GM03348 (cell line): ENCODE data around the gene GALNT18.

Source experiments
- DNase-seq: peaks from one replicate; pipeline ENCODE4 v3.0.0; 2012; ENCODE audit warnings: low spot score

GALNT18 gene

DNA sequence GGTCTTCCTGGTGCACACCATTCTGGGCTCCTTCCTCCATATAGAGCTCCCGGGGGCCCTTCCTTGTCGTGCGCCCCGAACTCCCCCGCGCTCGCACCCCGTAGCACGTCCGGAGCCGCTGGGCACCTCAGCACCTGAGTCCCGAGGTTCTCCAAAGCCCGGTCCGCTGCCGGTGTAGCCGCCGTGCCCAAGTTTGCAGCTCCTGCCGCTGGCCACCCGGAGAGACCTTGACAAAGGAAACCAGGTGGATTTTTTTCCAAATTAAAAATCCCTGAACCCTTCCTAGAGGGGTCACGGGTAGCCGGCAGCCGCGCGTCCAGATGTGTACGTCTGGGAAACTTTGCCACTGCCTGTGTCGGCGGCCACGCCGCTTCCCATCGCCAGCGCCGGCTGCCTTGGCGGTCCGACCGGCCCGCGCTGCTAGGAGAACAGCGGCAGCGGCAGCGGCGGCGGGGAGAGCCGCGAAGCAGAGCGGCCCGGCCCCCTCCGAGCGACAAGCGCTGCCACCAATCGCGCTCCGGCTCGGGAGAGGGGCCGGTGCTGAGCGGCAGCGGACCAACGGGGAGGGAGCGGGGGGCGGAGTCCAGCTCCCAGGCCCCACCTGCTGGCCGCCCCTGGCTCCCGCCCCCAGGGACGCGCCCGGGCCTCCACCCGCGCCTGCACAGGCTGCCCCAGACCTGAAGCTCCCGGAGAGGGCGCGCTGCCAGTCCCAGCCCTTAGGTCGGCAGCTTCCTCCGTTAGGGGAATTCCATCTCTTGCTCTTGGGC lies at the start of gene GALNT18:
GALNT18 (minus strand) TSS at position 433 of the 767 bp plus-strand sequence.
- peak; percentile 100 for DNase-seq

DNA sequence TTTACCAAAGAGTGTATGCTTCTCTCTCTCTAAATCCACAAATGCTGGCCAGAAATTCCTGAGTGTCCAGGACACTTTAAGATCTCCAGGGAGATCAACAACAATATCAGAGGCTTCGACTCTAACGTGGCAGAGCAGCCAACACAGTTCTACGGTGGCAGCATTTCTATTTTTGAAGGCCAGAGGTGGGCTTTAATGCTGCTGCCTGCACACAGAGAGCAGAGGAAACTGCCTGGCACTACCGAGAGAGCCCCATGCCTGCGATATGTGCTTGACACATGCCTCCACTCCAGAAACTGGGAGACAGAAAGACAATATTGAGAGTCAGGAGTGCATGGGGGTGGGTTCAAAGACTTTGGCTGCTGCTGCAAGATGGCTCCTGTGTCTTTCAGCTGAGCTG lies 48.8 kb upstream of the GALNT18 start:
- no peak for DNase-seq

DNA sequence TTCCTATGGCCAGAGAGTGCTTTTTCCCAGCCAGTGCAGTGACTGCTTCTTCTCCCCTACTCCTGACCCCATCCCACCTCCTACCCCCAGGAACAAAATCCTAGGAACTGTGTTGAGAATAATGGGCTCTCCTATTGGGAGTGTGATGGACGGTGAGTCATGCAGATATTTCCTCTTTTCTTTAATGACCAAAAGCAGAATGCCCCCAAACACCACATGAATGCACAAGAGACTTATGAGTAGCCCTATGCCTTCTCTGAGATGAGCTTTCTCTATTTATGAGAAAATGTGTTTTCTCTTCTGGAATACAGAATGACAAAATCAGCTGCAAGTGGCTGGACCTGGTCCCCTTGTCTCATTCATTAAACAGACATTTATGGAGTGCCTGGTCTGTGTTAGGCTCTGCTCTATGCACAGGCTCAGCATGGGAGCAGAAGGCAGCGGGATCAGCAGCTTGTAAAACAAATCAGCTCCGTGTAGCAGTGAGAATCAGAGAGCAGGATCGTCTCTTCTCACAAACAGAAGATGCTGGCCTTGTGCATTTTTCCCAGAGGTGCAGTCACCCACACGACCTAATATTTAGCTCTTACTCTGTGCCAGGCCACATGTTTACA lies 47.5 kb upstream of the GALNT18 start:
- no peak for DNase-seq

DNA sequence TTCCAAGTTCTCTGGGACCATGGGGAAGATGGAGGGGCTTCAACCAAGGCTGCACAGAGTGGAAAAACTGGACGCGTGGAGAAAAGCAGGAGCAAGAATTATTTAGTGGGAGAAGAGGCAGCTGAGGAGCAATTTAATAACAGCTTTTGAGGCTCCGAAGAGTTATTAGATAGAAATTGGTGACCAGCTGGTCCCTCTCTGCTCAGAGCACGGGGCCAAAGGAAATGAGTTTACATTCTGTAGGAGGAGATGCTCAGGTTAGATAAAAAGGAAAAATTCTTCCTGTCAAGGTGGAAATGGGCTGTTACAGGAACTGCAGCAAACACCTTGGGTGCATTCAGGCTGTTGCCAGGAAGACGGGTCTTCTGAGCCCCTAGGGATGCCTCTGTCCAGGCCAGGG lies 47.0 kb upstream of the GALNT18 start:
- DNase-seq: no peak

DNA sequence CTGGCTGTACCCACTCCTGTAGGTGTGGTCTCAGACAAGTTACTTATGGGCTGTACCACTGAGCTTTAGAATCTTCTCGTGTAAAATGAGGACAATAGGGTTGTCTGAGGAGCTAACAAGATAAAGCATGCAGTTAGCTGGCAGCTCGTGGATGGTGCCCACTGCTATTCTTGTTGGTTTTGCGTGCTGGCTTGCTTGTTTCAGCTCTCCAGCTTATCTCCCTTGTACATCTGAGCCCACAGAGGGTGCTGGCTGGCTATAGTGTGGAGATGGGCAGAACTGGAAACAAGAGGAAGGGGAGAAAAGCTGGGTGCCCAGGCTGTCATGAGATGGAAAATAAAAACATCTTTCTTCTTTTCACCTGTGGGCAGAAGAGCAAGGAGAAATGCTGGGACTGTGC lies 46.5 kb upstream of the GALNT18 start:
- DNase-seq: no peak

DNA sequence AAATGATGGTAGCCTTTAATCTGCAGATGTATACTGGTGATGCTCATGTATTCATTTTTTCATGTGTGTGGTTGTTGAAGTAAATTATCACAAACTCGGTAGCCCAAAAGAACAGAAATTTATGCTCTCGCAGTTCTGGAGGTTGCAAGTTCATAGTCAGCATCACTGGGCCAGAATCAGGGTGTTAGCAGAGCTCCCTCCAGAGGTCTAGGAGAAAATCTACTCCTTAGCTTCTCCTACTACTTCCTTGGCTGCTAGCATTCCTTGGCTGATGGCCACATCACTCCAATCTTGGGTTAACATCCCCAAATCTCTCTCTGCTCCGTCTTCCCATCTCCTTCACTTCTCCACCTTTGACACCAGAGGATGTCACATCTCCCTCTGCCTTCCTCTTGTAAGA lies 45.3 kb upstream of the GALNT18 start:
- no peak for DNase-seq

DNA sequence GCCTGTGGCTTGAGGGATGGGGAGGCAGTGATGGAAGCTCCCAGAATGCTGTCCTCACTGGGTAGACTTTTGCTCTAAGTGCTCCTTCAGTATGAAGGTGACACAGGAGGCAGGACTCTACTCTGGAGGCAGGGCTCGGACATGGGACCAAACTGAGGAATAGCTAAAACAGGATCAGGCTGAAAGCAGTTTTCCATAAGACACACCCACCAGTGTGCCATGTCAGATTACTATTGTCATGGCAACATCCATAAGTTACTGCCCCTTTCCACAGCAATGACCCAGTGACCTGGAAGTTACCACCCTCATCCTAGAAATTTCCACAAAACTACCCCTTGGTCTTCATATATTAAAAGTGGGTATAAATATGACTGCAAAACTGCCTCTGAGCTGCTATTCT lies 43.6 kb upstream of the GALNT18 start:
- DNase-seq: no peak

DNA sequence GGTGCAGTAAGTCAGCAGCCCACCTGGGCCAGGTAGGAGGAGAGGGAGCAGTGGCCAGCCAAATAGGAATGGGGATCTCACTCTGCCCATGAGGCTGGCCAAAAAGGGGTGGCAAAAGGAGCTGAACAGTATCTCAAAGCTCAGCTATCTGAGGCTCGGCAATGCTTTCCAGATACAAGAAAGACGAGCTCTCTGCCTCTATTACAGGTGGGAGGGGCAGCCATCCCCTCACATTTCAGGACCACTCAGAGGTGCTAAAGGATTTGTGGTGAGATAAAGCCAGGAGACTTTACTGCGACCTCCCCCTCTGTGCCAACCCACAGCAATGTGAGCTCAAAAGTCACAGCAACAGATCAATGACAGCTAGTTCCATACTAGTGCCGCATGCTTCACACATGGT lies 42.1 kb upstream of the GALNT18 start:
- DNase-seq: no peak

DNA sequence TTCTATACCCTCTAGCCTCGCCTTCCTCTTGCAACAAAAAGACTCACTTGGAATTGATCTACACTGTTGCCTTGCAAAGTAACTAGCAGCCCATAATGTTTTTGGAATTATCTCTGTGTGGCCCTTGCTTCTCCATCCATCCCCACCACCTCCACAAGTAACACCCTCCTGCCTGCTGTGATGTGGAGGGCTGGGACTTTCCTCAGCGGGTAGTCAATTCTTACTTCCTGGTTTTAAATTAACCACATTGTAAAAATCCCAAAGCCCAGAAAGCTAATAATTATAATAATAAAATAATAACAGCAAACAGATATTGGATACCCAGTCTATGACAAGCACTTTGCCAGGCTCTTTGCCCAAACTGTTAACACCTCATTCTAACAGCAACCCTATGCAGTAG lies 40.8 kb upstream of the GALNT18 start:
- no peak for DNase-seq

DNA sequence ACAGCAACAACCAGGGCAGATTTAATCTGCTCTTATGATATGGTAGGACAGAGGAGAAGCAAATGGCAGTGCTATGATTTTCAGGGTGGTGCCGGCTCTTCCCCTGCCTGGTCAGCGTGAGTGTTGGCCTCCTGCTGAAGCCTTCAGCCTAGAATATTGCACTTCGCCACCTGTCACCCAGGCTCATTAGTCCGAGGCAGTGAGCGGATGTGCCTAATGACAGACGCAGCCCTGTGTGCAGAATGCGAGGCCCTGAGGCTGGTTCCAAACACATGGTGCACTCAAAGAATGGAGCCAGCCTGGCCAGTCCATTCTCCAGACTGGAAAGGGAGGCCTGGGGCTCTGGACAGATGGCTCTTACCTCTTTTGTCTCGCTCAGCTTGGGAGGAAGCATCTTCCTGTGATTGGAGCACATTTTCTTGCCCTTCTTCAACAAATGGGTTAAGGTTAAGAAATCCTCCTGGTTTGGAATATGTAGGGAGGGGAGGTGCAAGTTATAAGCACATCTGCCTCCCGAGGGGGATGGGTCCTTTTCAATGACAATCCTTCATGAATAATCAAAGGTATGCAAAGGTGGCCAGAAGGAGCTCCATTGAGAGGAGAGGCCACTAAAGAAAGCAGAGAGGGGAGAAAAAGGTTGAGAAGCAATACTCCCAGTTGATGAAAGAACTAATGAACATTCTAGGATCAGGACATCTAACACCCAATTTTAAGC lies 39.7 kb upstream of the GALNT18 start:
- DNase-seq: no peak

DNA sequence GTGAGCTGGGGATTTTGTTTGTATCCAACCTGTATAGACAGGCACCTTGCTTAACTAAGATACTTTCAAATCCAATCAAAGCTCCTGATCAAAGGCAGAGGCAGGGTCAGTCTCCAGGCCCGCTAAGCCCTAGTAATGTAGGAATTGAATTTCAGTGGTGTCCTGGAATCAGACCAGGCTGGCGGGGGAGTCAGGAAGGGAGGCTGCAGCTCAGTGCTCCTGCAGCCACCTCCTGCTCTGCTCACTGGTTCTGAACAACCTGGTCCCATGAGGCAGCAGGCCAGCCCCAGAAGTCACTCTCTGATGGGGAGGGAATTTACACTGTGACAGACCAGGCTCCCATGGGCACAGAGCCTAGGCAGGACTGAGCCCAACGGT lies 38.5 kb upstream of the GALNT18 start:
- DNase-seq: no peak

DNA sequence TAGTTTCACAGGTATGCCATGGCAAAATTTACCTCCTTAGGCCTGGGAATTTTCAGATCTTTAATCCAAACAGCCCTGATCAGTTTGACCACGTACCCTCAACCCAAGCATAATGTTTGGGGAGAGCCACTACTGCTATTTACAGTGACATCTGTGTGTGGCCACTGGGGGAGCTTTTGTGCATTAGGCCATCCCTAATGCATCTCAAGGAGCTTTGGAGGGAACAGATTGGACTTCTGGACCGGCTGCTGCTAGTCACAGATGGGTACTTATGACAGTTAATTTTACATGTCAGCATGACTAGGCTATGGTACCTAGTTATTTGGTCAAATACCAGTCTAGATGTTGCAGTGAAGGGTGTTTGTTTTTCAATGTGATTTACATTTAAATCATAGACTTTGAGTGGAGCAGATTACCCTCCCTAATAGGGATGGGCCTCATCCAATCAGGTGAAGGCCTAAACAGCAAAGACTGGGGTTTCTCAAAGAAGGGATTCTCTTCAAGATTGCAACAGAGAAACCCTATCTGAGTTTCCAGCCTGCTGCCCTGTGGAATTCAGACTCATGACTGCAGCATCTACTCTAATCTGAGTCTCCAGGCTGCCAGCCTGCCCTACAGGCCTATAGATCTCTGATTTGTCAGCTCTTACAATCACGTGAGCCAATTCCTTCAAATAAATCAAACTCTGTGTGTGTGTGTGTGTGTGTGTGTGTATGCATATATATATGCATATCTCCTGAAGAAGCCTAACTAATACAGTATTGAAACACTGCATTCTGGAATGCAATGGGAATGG lies 38.0 kb upstream of the GALNT18 start:
- no peak for DNase-seq

DNA sequence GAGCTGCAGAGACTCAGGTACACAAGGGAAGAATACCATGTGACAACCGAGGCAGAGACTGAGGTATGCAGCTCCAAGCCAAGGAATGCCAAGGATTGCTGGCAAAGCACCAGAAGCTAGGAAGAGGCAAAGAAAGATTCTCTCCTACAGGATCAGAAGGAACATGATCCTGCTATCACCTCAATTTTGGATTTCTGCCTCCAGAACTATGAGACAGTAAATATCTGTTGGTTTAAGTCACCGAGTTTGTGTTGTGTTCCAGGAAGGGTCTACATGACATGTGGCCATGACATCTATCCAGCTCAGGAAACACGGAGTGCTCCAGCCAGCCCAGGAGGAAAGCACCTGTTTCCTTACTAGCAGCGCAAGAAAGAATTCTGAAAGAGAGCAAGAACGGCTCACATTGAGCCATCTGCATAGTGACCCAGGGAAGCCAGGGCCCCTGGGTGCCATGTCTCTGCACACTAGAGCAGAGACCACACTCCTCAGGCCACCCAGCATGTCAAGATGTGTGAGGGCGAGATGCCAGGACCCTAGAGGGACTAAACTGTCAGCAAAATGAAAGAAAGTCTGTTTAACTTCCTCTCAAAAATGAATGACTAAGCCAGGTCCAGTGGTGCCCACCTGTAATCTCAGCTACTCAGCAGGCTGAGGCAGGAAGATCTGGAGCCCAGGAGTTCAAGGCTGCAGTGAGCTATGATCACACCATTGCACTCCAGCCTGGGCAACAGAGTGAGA lies 35.6 kb upstream of the GALNT18 start:
- no peak for DNase-seq

DNA sequence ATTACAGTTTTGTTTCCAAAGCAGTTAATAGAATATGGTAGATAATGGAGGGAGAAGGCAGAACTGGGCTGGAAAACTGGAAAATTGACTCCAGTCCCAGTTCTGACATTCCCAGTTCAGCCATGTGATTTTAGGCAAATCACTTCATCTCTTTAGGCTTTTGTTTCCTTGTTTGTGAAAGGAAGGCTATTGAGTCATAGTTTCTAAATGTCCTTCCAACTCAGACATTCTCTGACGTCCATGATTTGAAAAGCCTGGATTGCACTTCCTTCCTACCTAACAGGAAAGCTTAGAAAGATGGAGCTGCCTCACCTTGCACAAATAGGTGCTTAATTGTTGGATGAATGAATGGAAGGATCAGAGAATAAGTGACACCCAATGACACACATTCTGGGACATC lies 19.8 kb upstream of the GALNT18 start:
- no peak for DNase-seq

DNA sequence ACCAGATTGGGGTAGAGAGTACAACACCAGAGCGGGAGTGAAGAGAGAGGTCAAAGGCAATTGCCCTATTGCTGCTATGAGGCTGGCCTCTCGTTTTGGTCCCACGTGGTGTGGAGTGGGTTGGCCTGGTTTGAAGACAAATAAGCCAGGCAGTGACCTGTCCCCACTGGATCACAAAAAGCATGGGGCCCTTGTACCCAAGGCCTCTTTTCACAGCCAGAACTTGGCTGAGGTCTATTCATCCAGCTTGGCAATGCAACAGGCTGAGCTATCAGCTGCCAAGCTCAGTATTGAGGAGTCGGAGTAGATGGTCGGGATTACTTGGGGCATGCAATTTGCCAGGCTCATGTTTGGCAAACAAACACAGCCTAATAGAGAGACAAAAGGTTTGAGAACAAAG lies 19.2 kb upstream of the GALNT18 start:
- no peak for DNase-seq

DNA sequence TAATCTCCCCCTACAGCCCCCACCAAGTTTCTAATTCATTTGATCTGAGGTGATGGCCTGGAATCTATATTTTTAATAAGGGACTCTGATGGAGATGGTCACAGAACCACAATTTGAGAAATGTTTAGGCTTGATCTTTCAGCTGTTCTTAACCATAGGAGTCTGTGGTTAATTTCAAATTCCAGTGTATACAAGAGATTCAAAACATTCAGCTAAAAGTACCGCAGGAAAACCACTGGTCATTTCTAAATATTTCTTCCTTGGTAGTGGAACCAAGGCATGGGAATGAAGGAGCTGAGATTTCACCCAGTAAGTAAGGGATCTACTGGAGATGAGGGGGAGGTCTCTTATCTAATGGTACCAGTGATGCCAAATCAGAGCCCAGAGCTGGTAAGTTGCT lies 18.3 kb upstream of the GALNT18 start:
- DNase-seq: no peak

DNA sequence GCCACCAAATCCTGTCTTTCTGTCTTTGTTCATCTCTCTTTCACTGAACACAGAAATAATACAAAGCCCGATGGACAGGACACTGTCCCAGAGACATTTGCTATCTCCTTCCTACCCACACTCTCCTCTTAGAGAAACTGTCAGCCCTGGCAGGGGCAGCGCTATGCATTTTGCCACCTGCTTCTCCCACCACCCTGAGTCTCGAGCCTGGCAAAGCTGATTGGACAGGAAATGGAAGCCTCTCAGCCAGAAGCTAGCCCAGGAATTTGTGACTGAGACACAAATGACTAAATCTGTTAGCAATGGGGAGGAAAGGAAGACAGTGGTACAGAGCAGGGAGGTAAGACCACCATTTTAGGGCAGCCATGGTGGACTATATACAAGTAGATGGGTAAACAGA lies 14.9 kb upstream of the GALNT18 start:
- no peak for DNase-seq

DNA sequence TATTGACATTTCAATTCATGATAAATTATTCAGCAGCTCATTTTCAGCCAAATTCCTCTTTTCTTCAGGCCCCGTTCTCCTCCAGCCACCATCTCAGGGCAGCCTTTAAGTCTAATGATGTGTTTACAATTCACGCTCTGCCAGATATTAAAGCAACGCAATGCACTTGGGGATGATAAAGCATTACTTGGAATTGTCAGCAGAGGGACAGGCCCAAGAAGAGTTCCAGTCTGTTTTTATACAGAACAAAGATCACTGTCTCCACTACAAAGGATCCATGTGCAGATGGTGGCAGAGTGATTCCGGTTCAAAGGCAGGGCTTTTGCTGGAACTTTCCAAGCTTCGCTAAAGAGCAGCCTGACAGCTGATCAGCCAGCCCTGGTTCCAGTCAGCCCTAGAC lies 13.6 kb upstream of the GALNT18 start:
- no peak for DNase-seq

DNA sequence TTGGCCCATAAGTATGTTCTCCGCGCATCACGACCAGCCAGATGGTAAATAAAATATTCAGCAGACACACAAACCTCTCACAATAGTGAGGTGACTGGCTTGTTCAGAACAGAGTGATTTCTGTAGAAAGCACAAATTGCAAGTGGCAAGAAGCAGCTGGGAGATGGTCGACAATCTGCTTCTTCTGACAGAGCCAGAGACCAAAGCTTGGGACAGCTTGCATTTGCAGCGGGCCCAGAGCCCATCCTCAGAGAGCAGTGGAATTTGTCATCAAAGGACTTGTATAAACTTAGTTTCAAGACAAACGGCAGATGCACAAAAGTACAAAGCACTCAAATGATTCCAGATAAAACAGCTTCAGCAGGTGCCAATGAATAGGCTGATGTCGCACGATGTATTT lies 7.6 kb upstream of the GALNT18 start:
- DNase-seq: no peak

DNA sequence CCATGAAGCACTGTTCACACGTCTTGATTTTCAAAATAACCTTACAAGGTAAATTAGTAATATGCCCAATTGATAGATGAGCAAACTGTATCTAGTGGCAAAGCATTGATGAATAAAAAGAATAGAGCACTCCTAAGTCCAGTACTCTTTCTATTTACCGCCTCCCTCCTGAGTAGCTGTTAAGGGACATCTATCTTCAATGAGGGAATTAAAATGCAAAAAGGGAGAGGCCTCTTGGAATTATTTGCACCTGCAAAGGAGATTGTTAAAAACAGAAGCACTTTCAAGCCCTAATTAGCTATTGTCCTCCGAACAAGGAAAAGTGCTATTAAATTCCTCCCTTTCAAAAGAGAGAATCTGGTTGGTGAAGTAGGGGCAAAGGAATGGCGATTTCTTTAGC lies 6.8 kb upstream of the GALNT18 start:
- no peak for DNase-seq

DNA sequence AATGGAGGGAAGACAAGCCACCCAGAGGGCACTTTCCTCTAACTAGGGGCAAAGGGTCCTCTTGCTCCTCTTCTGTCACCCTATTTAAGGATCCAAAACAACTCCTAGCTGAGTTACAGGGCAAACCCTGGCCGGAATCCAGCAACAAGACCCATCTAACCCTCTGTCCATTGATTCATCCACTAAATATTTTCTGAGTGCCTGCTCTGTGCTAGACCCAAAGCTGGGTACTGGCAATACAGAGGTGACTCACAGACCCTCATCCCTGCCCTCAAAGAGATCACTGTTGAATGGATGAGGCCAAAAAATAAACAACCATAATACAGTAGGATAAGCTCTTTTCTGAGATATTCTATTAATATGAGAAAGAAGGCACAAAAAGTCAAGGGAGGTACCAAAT lies 4.3 kb upstream of the GALNT18 start:
- DNase-seq: no peak

DNA sequence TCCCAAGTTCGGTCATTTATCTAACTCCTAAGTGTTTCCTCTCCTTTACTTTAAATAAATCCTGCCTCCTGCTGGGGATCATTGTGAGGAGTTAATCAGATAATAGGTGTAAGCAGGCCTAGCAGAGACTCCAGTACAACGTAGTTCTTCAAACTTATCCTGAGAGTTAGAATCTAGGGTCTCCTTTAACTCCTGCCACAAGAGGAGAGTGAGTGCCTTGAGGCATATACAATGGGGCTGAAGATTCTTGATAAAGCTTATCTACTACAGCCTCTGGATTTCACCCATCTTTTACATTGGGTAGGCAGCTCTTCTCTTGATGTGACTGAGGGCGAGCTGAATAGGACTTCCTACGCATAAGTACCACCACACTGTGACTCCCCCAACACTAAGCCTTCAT lies 3.1 kb upstream of the GALNT18 start:
- DNase-seq: no peak
